GM12801 (cell line): ENCODE data around the gene APC2.

Experiments
- TF ChIP-seq, protein P1 (sequence below): IDR thresholded peaks from one replicate; pipeline ENCODE4 v1.5.1; 2011; ENCODE audit warnings: control low read depth; ENCODE audit not compliant: insufficient read length; ENCODE audit errors: extremely low read depth

The APC2 gene

GRCh38 chr19:1437609-1438008, 12.3 kb upstream of the APC2 start:
- TF ChIP-seq, protein P1, sequence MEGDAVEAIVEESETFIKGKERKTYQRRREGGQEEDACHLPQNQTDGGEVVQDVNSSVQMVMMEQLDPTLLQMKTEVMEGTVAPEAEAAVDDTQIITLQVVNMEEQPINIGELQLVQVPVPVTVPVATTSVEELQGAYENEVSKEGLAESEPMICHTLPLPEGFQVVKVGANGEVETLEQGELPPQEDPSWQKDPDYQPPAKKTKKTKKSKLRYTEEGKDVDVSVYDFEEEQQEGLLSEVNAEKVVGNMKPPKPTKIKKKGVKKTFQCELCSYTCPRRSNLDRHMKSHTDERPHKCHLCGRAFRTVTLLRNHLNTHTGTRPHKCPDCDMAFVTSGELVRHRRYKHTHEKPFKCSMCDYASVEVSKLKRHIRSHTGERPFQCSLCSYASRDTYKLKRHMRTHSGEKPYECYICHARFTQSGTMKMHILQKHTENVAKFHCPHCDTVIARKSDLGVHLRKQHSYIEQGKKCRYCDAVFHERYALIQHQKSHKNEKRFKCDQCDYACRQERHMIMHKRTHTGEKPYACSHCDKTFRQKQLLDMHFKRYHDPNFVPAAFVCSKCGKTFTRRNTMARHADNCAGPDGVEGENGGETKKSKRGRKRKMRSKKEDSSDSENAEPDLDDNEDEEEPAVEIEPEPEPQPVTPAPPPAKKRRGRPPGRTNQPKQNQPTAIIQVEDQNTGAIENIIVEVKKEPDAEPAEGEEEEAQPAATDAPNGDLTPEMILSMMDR, result no peak

GRCh38 chr19:1438035-1438932, 11.6 kb upstream of the APC2 start, which contains the start of gene RPS15:
Gene RPS15, plus strand, starts transcription at chr19:1438396. Its CDS starts 30 bp downstream, at chr19:1438426.
- TF ChIP-seq, protein P1, result no peak

DNA sequence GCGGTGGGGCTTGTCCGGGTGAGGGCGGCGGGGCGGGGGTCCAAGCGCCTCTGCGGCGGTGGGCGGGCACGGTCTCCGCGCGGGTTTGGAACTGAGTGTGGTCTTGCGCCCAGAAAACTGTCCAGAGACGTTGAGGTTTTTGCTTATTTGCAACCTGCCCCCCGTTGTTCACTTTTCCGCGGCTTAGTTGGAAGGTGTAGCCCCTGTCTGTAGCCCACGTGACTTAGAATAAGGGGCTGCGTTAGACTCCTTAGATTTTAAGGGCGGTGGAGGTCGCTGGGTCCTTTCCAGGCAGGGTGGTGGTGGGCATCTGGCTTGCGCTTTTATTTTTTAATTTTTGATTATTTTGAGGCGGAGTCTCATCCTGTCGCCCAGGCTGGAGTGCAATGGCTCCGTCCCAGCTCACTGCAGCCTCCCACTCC, 11.0 kb upstream of the APC2 start:
- TF ChIP-seq, protein P1, result no peak

DNA sequence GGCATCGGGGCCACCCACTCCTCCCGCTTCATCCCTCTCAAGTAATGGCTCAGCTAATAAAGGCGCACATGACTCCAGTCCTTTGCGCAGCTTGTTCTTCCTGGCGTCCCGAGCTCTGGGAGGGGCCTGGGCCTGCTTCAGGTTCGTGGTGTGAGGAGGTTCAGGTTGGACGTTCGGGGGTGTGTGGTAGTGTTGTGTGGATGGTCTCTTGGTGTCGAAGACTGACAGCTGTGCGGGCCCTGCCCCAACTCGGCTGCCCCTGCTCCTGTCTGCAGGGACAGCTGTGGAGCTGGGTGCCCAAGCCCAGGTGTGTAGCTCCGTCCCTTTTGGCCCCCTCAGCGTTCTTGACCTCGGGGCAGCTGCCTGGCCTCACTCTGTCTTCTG, 9.5 kb upstream of the APC2 start:
- TF ChIP-seq, protein P1, result no peak

DNA sequence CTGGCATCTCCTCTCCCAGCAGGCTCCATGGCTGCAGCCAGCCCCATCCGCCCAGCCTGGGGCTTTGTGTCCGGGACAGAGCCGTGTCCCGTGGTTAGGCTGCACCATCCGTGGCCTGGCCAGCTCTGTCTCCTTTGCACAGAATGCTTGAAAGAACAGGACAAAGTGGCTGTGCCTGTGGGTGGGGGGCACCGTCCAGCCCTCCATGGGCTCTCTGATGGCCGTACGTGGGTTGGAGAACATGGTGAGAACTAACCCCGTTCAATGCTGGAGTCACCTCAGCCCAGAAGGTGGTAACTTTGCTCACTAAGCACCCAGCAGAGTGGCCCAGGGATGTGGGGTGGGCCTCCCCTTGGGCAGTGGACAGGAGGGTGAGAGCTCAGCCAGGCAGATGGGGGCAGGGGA, 8.9 kb upstream of the APC2 start:
- TF ChIP-seq, protein P1, result no peak

- TF ChIP-seq, protein P1, result no peak
These were observed 8.1 kb upstream of the APC2 start for GRCh38 chr19:1441677-1442438.

DNA sequence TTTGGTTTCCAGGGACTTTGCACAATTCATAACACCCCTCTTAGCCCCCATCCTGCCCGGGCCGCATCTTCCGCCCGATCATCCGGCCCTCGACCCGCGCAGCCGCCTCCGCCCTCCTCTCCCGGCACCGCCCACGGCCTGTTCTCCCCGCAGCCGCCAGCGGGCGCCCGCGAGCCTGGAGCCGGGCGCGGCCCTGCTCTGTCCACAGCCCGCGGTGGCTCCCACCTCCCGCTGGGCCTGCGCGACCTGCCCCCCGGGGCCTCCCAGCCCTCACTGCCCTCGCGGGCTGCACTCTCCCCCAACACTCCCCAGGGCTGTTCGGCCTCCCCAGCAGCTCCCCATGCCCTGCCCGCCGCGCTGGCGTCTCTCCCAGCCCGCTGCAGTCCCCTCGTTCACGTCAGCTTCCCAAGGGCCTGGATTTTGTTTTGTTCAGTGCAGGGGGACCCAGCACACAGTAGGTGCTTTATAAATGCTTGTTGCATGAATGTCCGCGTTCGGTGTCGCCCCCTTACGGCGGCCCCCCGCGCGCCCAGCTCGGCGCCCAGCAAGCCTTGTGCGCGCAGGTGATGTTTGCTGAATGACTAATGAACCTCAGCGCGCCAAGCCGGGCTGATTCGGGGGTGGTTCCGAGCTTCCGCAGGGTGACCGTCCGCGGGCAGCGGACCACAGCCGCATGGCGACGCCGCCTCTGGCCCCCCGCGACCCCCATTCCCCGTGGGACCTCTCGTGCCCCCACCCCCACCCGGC, 4.6 kb upstream of the APC2 start:
- TF ChIP-seq, protein P1, result no peak
